ENCODE data around the gene GEMIN5. TPM values are rescaled to one million over a fixed set of nuclear protein-coding genes. Genes with fewer than 3 reads are reported as not detected.
"Not testable (repeated sequence)": the region's sequence is repeated elsewhere in the genome, so short reads cannot be mapped to it uniquely, and the experiment has no call there.

Gene GEMIN5
- total RNA-seq, 2 donors from 2014 or later, result 11.3 to 11.5 TPM

DNA sequence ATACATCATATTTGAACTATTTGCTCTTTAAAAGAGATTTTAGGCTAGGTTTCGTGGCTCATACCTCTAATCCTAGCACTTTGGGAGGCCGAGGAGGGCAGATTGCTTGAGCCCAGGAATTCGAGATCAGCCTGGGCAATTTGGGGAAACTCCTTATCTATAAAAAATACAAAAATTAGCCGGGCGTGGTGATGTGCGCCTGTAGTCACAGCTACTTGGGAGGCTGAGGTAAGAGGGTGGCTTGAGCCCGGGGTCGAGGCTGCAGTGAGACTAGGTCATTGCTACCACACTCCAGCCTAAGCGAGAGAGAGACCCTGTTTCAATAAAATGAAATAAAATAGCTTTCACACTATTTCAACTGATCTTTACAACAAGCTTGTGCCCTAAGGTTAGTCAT, 2.4 kb upstream of the GEMIN5 start:
- TF ChIP-seq, protein P1, sequence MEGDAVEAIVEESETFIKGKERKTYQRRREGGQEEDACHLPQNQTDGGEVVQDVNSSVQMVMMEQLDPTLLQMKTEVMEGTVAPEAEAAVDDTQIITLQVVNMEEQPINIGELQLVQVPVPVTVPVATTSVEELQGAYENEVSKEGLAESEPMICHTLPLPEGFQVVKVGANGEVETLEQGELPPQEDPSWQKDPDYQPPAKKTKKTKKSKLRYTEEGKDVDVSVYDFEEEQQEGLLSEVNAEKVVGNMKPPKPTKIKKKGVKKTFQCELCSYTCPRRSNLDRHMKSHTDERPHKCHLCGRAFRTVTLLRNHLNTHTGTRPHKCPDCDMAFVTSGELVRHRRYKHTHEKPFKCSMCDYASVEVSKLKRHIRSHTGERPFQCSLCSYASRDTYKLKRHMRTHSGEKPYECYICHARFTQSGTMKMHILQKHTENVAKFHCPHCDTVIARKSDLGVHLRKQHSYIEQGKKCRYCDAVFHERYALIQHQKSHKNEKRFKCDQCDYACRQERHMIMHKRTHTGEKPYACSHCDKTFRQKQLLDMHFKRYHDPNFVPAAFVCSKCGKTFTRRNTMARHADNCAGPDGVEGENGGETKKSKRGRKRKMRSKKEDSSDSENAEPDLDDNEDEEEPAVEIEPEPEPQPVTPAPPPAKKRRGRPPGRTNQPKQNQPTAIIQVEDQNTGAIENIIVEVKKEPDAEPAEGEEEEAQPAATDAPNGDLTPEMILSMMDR (IDR thresholded peaks at IDR 0.05), result no peak
- Histone ChIP-seq H3K27me3 (no peaks in the 10 kb centered on the region), H3K36me3 (no peaks in the 10 kb centered on the region), H3K4me1 (peaks cover 0 to 47% of the 10 kb centered on the region in 2 donors), H3K4me3 (peak overlapping the region; percentile 69 to 71), H3K27ac (peak overlapping the region; percentile 79 to 80), H3K9me3 (no peaks in the 10 kb centered on the region)
- DNase-seq (ENCODE audit: low spot score), result no peak

DNA sequence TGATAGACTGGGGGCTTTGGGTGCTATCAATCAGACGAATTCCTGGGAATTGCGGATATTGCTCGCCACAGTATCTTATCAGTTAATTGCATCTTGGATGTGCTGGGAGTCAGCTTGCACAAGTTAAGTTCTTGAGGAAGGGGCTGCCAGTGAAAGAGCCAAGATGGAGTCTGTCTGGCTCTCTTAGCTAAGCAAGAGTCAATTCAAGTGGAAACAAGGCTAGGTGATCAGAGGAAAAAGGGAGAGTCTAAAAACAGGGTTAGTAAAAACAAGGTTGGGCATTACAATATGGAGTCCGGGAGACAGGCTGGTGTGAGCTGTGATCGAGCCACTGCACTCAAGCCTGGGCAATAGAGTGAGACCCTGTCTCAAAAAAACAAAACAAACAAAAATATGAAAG, 1.4 kb upstream of the GEMIN5 start:
- H3K27ac ChIP-seq; DNase-seq (ENCODE audit: low spot score); H3K9me3 ChIP-seq; H3K4me3 ChIP-seq; H3K27me3 ChIP-seq; H3K36me3 ChIP-seq: not testable (repeated sequence)
- H3K4me1 ChIP-seq, result peaks cover 0 to 41% of the 10 kb centered on the region in 2 donors

DNA sequence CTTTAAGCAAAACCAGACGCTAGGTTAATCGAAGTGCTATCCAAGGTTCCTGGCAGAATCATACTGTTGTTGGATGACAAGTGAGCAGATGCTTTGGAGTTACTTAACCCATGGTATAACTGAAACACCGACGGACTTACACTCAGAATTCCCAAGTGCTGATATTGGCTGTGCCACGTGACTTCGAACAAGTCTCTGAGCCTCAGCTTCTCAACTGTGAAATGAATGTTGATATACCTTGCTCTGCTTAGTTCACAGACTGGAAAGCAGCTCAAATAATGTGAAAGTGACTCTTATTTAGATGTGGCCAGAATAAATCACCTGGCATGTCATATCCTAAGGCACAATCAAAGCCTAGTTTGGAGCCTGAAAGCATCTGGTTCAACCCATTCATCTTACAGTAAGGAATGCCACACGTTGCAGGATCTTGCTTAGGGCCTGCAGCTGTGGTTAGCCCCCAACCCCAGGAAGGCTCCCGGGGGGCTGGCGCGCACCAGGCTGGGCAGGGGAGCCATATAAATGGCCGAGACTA, 759 bp downstream of the GEMIN5 start:
- Histone ChIP-seq H3K27ac (peak overlapping the region; percentile 59 to 80), H3K9me3 (no peaks in the 10 kb centered on the region), H3K4me3 (peak overlapping the region; percentile 65 to 94), H3K4me1 (peaks cover 0 to 35% of the 10 kb centered on the region in 2 donors), H3K36me3 (peaks cover 12% of the 10 kb centered on the region), H3K27me3 (no peaks in the 10 kb centered on the region)
- TF ChIP-seq, protein P1 (IDR thresholded peaks at IDR 0.05), result no peak
- DNase-seq (ENCODE audit: low spot score), result no peak

DNA sequence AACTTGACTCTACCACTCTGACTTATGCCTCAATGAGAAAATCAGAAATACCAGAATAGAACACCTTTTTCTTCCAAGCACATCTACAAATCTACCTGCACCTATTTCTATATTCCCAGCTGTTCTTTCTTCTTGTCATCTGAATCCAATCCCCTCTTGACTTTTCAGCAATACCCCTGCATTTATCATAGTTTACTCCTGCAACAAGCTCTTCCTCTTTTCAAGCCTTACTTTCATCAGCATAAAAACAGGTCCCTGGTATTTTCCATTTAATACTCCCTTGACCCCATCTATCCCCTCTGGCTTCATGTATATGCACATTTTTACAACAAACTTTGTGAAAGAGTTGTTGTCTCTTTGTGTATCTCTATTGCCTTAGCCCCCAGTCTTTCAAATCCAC, 3.1 kb downstream of the GEMIN5 start:
- TF ChIP-seq, protein P1 (IDR thresholded peaks at IDR 0.05), result no peak
- H3K36me3 ChIP-seq, result peaks cover 35% of the 10 kb centered on the region
- no peak for DNase-seq (ENCODE audit: low spot score)

DNA sequence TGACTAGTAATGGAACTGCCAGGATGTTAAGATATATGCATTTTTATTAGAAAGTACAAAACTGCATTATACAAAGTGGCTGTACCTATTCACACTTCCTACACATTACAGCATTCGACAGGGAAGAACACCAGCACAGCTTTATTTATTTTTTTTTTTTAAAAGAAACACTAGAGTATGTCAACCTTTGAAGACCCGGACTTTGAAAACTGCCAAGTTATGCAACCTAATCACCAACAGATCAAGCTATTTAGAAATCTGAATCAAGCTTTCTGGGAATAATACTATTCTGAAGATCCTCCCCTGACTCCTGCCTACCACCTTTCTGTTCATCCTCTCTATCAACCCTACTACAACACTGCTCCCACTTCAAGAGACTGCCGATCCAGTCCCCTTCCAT, 4.5 kb downstream of the GEMIN5 start:
- Histone ChIP-seq H3K36me3 (peaks cover 38% of the 10 kb centered on the region), H3K4me3 (no peak overlapping the region), H3K9me3 (no peaks in the 10 kb centered on the region), H3K4me1 (peaks cover 0 to 17% of the 10 kb centered on the region in 2 donors), H3K27me3 (no peaks in the 10 kb centered on the region), H3K27ac (no peak overlapping the region)
- TF ChIP-seq, protein P1 (IDR thresholded peaks at IDR 0.05), result no peak
- no peak for DNase-seq (ENCODE audit: low spot score)

More for the DNA sequence above, 3.1 kb downstream of the GEMIN5 start:
- Histone ChIP-seq H3K27ac (no peak overlapping the region), H3K4me1 (peaks cover 0 to 18% of the 10 kb centered on the region in 2 donors), H3K4me3 (no peak overlapping the region), H3K9me3 (no peaks in the 10 kb centered on the region), H3K27me3 (no peaks in the 10 kb centered on the region)

DNA sequence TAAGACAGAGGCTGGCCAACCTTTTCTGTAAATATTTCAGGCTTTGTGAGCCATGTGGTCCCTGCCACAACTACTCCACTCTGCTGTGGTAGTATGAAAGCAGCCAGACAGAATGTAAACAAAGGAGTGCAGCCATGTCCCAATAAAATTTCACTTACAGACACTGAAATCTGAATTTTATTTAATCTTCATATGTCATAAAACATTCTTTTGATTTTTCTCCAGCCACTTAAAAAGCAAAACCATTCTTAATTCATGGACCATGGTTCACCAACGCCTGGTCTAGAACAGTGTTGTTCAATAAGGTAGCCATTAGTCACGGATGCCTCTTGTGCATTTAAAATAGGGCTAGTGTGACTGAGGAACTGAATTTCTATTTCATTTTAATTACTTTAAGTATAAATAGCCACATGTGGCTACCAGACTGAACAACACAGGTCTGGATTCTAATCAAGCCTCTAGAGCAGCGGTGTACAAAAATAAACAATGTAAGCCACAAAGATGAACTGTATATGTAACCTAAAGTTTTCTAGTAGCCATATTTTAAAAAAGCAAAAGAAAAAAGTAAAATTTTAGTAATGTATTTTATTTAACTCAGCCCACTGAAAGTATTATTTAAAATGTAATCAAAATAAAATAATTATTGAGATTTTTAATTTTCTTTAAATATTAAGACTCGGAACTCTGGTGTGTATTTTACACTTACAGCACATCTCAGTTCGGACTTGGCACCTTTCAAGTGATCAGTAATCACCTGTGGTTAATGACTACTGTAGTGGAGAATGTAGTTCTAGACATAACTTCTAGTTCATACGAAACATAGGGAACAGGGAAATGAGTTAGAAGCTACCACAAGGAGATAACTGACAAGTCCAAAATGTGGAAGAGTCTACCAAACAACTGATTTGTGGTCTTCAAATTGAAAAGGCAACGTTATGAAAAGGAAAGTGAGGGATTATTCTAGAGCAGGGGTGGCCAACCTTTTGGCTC, 14.3 kb downstream of the GEMIN5 start:
- Histone ChIP-seq H3K36me3 (peaks cover 84% of the 10 kb centered on the region), H3K4me1 (no peaks in the 10 kb centered on the region), H3K4me3 (no peak overlapping the region), H3K27me3 (no peaks in the 10 kb centered on the region), H3K9me3 (no peaks in the 10 kb centered on the region), H3K27ac (no peak overlapping the region)
- TF ChIP-seq, protein P1 (IDR thresholded peaks at IDR 0.05), result no peak
- no peak for DNase-seq (ENCODE audit: low spot score)

Measured in right atrium auricular region (tissue), 2 donors.